KMS-11 (cell line): ENCODE data around the gene SCN4A.

Experiments used
- H2AFZ ChIP-seq: fragments of 200-600 bp; sonication (generic); 2 replicates; pipeline ENCODE4 v1.6.1; 2016; ENCODE audit warnings: antibody characterized with exemption, mixed run types, low read depth
- H3K27ac ChIP-seq: fragments of 200-600 bp; sonication (generic); 2 replicates; pipeline ENCODE4 v1.6.1; 2016; ENCODE audit warnings: mild to moderate bottlenecking, mixed run types
- H3K27me3 ChIP-seq: fragments of 200-600 bp; sonication (generic); 2 replicates; pipeline ENCODE4 v1.6.1; 2017; ENCODE audit warnings: mild to moderate bottlenecking, low read depth, mixed run types, moderate library complexity; ENCODE audit not compliant: insufficient read depth
- H3K36me3 ChIP-seq: fragments of 200-600 bp; sonication (generic); 2 replicates; pipeline ENCODE4 v1.6.1; 2017; ENCODE audit warnings: mild to moderate bottlenecking, mixed run types; ENCODE audit not compliant: insufficient read depth
- H3K4me1 ChIP-seq: fragments of 200-600 bp; sonication (generic); 2 replicates; pipeline ENCODE4 v1.6.1; 2016; ENCODE audit warnings: mild to moderate bottlenecking, low read depth, mixed run types; ENCODE audit not compliant: poor library complexity, severe bottlenecking
- H3K4me2 ChIP-seq: fragments of 200-600 bp; sonication (generic); 2 replicates; pipeline ENCODE4 v1.7.0; 2016; ENCODE audit warnings: mild to moderate bottlenecking, mixed run types
- H3K4me3 ChIP-seq: fragments of 200-600 bp; sonication (generic); IDR thresholded peaks from 2 replicates; pipeline ENCODE4 v1.6.1; 2017; ENCODE audit warnings: low read depth, low read length, mixed read lengths; ENCODE audit not compliant: insufficient read depth
- H3K79me2 ChIP-seq: fragments of 200-600 bp; sonication (generic); 2 replicates; pipeline ENCODE4 v1.6.1; 2016; ENCODE audit warnings: low read depth, mixed run types; ENCODE audit not compliant: insufficient read depth
- H3K9ac ChIP-seq: fragments of 200-600 bp; sonication (generic); 2 replicates; pipeline ENCODE4 v1.6.1; 2016; ENCODE audit warnings: mild to moderate bottlenecking, mixed run types
- H4K20me1 ChIP-seq: fragments of 200-600 bp; sonication (generic); 2 replicates; pipeline ENCODE4 v1.6.1; 2016; ENCODE audit warnings: mild to moderate bottlenecking, mixed run types; ENCODE audit not compliant: insufficient read depth
- CTCF ChIP-seq: fragments of 200-600 bp; sonication (generic); conservative IDR thresholded peaks from 2 replicates; pipeline ENCODE4 v1.6.1; 2017; ENCODE audit warnings: low read depth, mild to moderate bottlenecking, antibody characterized with exemption, low read length, moderate library complexity, mixed read lengths

Gene SCN4A

DNA sequence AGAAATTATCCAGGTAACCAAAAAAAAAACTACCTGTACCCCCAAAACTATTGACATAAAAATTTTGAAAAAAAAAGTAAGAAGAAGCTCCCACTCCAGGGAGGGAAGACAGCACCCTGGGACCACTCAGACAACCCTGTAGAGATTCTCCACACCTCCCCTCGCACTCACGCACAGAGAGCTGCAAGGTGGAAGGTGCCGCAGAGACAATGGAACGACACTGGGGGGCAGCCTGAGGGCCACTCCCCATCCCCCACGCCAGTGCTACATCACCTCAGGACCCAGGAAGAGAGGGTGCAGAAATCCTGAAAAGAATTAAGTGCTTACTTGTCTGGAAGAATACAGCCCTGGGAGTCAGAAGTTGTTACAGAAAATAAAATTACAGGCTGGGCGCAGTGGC is 35.4 kb downstream of the SCN4A start:
- no peaks in the 10 kb centered on the region for H4K20me1 ChIP-seq
- no peak for TF ChIP-seq CTCF
- no peaks in the 10 kb centered on the region for H3K36me3 ChIP-seq
- no peak overlapping the region for H3K9ac ChIP-seq
- H3K27me3 ChIP-seq: no peaks in the 10 kb centered on the region; the same call in 1 of the 2 replicates
- no peak overlapping the region for H3K4me2 ChIP-seq
- H3K4me3 ChIP-seq: no peak overlapping the region
- H3K4me1 ChIP-seq: no peaks in the 10 kb centered on the region
- no peak overlapping the region for H2AFZ ChIP-seq
- no peak overlapping the region for H3K27ac ChIP-seq
- no peaks in the 10 kb centered on the region for H3K79me2 ChIP-seq

- H3K36me3 ChIP-seq: no peaks in the 10 kb centered on the region
- H3K27me3 ChIP-seq: no peaks in the 10 kb centered on the region
- TF ChIP-seq CTCF: no peak
- no peaks in the 10 kb centered on the region for H3K79me2 ChIP-seq
- H3K4me3 ChIP-seq: no peak overlapping the region
- no peak overlapping the region for H2AFZ ChIP-seq
- no peak overlapping the region for H3K4me2 ChIP-seq
- H3K4me1 ChIP-seq: no peaks in the 10 kb centered on the region
- no peaks in the 10 kb centered on the region for H4K20me1 ChIP-seq
- no peak overlapping the region for H3K27ac ChIP-seq
- no peak overlapping the region for H3K9ac ChIP-seq
Observed at GRCh38 chr17:63934183-63935112, 38.3 kb downstream of the SCN4A start.

GRCh38 chr17:63933598-63933997 is 39.1 kb downstream of the SCN4A start:
- Histone ChIP-seq H2AFZ (no peak overlapping the region), H3K36me3 (no peaks in the 10 kb centered on the region), H3K4me3 (no peak overlapping the region), H3K79me2 (no peaks in the 10 kb centered on the region), H3K27ac (no peak overlapping the region), H4K20me1 (no peaks in the 10 kb centered on the region), H3K9ac (no peak overlapping the region), H3K27me3 (no peaks in the 10 kb centered on the region), H3K4me1 (no peaks in the 10 kb centered on the region), H3K4me2 (no peak overlapping the region)
- no peak for TF ChIP-seq CTCF

DNA sequence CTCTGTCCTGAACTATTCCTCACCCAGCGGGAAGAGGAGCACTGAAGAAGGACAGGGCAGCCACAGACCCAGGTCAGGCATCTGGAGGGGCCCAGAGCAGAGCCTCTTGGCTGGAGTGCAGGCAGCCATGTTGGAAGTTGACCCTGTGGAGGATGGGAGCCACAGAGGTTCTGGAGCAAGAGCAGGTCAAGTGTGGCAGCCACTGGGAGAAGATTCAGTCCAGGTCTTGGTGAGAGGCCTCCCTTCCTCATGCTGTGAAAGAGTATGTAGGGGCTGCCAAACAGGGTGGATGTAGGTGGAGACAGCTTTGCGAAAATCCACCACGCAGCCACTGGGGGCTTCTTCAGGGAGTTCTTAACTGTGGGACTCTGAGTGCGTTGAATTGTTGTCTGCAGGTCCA is 40.0 kb downstream of the SCN4A start:
- Histone ChIP-seq H3K4me1 (no peaks in the 10 kb centered on the region), H3K4me3 (no peak overlapping the region), H3K4me2 (no peak overlapping the region), H3K27ac (no peak overlapping the region), H3K27me3 (no peaks in the 10 kb centered on the region), H3K36me3 (no peaks in the 10 kb centered on the region), H3K79me2 (no peaks in the 10 kb centered on the region), H4K20me1 (no peaks in the 10 kb centered on the region), H3K9ac (no peak overlapping the region), H2AFZ (no peak overlapping the region)
- TF ChIP-seq CTCF: no peak
